ENCODE measurements around the gene FDXR. TPM values are rescaled to one million over a fixed set of nuclear protein-coding genes. Genes with fewer than 3 reads are reported as not detected.

FDXR gene
- total and polyA plus RNA-seq, 9 of the 15 experiments (the other 6 are each of a cell fraction or from before 2014, with no cell fraction given): 0.89 to 70.7 (median 30.9) TPM

- TF ChIP-seq MGA (IDR thresholded peaks at IDR 0.05) (0 out of 2 replicates have a peak, but pooled peaks have one; percentile 13), L3MBTL2 (IDR thresholded peaks at IDR 0.05) (peak; percentile 42; the same call in 1 of the 2 replicates), PRMT5 (CRISPR knock-in tag; IDR thresholded peaks at IDR 0.05) (no peak), ATF7 (IDR thresholded peaks at IDR 0.05) (peak; percentile 32; the same call in 1 of the 2 replicates)
Observed at GRCh38 chr17:74901353-74902135, 28.8 kb upstream of the FDXR start (continued).
